IPS-20b (cell line): ENCODE data around the gene MSTO1.
"Not testable (repeated sequence)": the region's sequence is repeated elsewhere in the genome, so short reads cannot be mapped to it uniquely, and the experiment has no call there.

Experiments used
- H3K27ac ChIP-seq: one replicate; pipeline ENCODE4 v1.5.1; 2013; ENCODE audit warnings: low read length
- H3K27me3 ChIP-seq: 2 replicates; pipeline ENCODE4 v1.6.1; 2013; ENCODE audit warnings: mild to moderate bottlenecking, low read length, inconsistent platforms; ENCODE audit not compliant: insufficient read depth
- H3K36me3 ChIP-seq: 2 replicates; pipeline ENCODE4 v1.6.1; 2013; ENCODE audit warnings: low read depth, mild to moderate bottlenecking, inconsistent platforms, low read length, moderate library complexity; ENCODE audit not compliant: insufficient read depth
- H3K4me1 ChIP-seq: 2 replicates; pipeline ENCODE4 v1.6.1; 2013; ENCODE audit warnings: mild to moderate bottlenecking, control low read depth, inconsistent platforms, low read length, moderate library complexity; ENCODE audit not compliant: insufficient read depth
- H3K4me3 ChIP-seq: 2 replicates; pipeline ENCODE4 v1.5.1; 2013; ENCODE audit warnings: mild to moderate bottlenecking, low read length, inconsistent platforms
- H3K9ac ChIP-seq: 2 replicates; pipeline ENCODE4 v1.6.1; 2013; ENCODE audit warnings: low read depth, mild to moderate bottlenecking, inconsistent platforms, low read length, moderate library complexity
- H3K9me3 ChIP-seq: 2 replicates; pipeline ENCODE4 v1.6.1; 2013; ENCODE audit warnings: mild to moderate bottlenecking, low read depth, low read length, inconsistent platforms; ENCODE audit not compliant: insufficient read depth

MSTO1 gene

DNA sequence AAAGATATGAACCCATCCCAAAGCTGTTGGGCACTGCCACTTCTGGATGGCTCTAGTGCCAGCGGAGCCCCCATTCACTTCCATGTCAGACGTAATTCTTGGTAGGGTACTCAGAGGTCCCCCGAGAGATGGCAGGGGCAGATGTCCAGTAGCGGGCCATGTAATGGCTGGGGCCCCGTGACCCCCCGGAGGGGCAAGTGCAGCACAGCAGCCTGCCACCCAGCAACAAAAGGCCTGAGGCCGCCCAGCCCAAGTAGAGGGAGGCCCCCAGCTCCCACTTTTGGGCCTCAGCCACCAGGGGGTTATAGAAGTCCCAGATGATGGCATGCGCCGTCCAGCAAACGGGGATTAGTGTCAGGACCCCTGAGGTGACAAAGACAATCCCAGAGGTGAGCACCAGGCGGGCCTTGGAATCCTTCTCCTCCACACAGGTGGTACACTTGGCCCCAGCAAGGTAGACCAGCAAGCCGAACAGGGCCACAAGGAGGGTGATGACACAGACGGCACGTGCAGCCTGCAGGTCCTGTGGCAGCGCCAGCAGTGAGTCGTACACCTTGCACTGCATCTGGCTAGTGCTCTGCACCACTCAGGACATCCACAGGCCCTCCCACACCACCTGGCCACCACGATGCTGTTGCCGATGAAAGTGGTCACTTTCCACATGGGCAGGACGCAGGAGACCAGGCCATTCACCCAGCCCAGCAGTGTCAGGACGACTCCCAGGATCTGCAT is 19.3 kb upstream of the MSTO1 start:
- H3K27ac ChIP-seq, H3K36me3 ChIP-seq, H3K4me3 ChIP-seq, H3K27me3 ChIP-seq, H3K4me1 ChIP-seq, H3K9me3 ChIP-seq, H3K9ac ChIP-seq: not testable (repeated sequence)

DNA sequence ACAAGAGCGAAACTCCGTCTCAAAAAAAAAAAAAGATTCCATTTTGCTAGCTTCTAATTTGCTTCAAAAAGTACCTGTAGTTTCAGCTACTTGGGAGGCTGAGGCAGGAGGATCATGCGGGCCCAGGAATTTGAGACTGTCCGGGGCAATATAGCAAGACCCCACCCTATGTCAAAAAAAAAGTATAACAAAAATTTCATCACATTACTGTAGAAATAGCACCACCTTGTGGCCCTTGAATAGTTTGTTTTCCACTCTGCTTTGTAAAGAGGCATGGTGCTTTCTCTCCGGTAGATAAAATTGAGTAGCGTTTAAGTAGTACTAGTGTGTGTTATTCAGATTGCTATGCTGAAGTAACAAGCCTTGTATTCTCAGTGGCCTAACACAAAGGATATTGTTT is 18.2 kb upstream of the MSTO1 start:
- Histone ChIP-seq H3K27ac (no peak overlapping the region), H3K36me3 (no peaks in the 10 kb centered on the region), H3K27me3 (no peaks in the 10 kb centered on the region), H3K9ac (no peak overlapping the region), H3K4me1 (no peaks in the 10 kb centered on the region), H3K4me3 (no peak overlapping the region), H3K9me3 (no peaks in the 10 kb centered on the region)

DNA sequence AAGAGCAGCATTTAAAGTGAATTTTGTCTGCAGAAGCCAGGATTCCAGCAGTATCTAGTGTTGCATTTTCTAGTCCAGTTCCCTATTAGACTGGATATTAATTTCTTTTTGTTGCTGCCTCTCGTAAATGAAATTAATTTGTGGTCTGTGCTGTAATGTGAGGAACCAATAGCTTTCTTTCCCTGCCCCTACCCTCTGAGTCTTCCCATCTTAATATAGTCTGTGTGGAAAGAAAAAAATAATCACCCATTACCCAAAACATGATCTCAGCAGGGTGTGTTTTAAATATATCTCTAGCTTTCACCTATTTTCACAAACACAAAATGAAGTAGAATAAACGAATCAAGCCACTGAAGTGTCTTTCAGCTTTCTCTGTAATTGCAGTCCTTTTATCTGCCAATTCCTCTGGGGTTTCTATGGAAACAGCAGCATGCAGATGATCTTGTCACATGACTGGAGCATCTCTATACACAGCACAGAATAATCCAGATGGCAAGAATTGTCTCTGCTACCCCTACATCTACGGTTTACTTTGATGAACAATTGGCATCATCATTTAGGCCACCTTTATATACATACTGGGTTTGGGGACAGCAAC is 14.0 kb upstream of the MSTO1 start:
- not testable (repeated sequence) for H3K9me3 ChIP-seq, H3K4me1 ChIP-seq, H3K27ac ChIP-seq, H3K4me3 ChIP-seq, H3K27me3 ChIP-seq, H3K36me3 ChIP-seq, H3K9ac ChIP-seq

DNA sequence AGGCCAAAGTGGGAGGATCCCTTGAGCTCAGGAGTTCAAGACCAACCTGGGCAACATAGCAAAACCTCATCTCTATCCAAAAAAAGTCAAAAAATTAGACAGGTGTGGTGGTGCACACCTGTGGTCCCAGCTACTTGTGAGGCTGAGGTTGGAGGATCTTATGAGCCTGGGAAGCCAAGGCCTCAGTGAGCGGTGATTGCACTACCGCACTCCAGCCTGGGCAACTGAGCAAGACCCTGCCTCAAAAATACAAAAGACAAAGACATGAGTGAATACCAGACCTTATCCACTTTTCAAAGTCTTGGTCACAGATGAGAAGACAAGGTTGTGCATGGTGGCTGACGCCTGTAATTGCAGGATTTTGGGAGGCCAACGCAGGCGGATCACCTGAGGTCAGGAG is 13.2 kb upstream of the MSTO1 start:
- Histone ChIP-seq H3K36me3 (no peaks in the 10 kb centered on the region), H3K27me3 (no peaks in the 10 kb centered on the region), H3K4me1 (peaks cover 6% of the 10 kb centered on the region), H3K9ac (no peak overlapping the region), H3K4me3 (no peak overlapping the region), H3K27ac (no peak overlapping the region), H3K9me3 (no peaks in the 10 kb centered on the region)

DNA sequence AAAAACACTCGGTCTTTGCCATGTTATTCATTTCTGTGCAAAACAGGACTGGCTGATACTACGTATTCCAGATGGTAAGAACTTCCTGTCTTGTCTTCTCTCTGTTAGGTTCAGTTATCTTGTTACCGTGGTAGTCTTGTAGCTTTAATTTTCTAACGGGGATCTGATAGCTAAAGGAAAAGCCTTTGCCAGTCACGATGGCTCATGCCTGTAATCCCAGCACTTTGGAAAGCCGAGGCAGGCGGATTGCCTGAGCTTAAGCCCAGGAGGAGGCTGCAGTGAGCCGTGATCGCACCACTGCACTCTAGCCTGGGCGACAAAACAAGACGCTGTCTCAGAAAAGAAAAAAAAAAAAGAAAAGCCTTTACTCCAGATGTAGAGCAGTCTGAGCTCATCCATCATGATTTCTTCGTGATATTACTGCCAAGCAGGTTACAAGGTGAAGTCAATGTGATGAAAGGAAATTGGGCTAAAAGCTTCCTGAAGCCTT is 11.1 kb upstream of the MSTO1 start:
- Histone ChIP-seq H3K27ac (no peak overlapping the region), H3K9ac (peak overlapping the region; percentile 0; the same call in 1 of the 2 replicates), H3K27me3 (no peaks in the 10 kb centered on the region), H3K4me1 (peaks cover 6% of the 10 kb centered on the region), H3K9me3 (no peaks in the 10 kb centered on the region), H3K4me3 (peak overlapping the region; percentile 56; the same call in 1 of the 2 replicates), H3K36me3 (no peaks in the 10 kb centered on the region)

DNA sequence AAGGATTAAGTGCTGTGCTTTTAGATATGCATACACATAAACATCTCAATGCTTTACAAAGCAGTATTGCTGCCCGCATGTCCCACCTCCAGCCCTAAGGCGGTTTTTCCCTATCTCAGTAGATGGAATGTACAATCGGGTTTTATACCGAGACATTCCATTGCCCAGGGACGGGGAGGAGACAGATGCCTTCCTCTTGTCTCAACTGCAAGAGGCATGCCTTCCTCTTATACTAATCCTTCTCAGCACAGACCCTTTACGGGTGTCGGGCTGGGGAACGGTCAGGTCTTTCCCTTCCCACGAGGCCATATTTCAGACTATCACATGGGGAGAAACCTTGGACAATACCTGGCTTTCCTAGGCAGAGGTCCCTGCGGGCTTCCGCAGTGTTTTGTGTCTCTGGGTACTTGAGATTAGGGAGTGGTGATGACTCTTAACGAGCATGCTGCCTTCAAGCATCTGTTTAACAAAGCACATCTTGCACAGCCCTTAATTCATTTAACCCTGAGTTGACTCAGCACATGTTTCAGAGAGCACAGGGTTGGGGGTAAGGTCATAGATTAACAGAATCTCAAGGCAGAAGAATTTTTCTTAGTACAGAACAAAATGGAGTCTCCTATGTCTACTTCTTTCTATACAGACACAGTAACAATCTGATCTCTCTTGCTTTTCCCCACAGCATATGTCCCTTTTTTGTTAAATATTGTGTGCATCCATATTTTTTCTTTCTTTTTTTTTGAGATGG is 10.0 kb upstream of the MSTO1 start:
- H3K9ac ChIP-seq = 0 out of 2 replicates have a peak overlapping the region, but pooled peaks have one; percentile 32
- H3K4me3 ChIP-seq, H3K27me3 ChIP-seq, H3K9me3 ChIP-seq, H3K27ac ChIP-seq, H3K4me1 ChIP-seq, H3K36me3 ChIP-seq: not testable (repeated sequence)

DNA sequence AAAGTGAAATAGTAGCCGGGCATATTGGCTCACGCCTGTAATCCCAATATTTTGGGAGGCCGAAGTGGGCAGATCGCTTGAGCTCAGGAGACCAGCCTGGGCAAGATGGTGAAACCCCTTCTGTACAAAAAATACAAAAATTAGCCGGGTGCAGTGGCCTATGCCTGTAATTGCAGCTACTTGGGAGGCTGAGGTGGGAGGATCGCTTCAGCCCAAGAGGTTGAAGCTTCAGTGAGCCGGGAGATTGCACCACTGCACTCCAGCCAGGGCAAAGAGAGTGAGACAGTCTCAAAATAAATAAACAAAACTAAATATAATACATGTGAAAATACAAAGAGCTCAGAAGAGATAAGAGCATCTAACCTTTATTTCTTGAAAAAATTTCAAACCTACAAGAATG is 2.3 kb upstream of the MSTO1 start:
- no peaks in the 10 kb centered on the region for H3K9me3 ChIP-seq
- H3K4me1 ChIP-seq = no peaks in the 10 kb centered on the region
- no peak overlapping the region for H3K9ac ChIP-seq
- H3K36me3 ChIP-seq = peaks cover 8% of the 10 kb centered on the region
- H3K27me3 ChIP-seq = no peaks in the 10 kb centered on the region
- no peak overlapping the region for H3K4me3 ChIP-seq
- no peak overlapping the region for H3K27ac ChIP-seq

DNA sequence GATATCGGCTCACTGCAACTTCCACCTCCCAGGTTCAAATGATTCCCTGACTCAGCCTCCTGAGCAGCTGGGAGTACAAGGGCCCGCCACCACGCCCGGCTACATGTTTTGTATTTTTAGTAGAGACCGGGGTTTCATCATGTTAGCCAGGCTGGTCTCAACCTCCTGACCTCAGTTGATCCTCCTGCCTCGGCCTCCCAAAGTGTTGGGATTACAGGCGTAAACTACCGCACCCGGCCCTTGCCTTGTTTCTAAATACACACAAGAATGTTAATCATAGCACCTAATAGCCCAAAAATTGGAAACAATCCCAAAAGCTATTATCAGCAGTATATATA is 1.2 kb upstream of the MSTO1 start:
- H3K27ac ChIP-seq = no peak overlapping the region
- no peaks in the 10 kb centered on the region for H3K9me3 ChIP-seq
- no peaks in the 10 kb centered on the region for H3K4me1 ChIP-seq
- H3K4me3 ChIP-seq = no peak overlapping the region
- H3K9ac ChIP-seq = no peak overlapping the region
- no peaks in the 10 kb centered on the region for H3K27me3 ChIP-seq
- peaks cover 14% of the 10 kb centered on the region for H3K36me3 ChIP-seq

DNA sequence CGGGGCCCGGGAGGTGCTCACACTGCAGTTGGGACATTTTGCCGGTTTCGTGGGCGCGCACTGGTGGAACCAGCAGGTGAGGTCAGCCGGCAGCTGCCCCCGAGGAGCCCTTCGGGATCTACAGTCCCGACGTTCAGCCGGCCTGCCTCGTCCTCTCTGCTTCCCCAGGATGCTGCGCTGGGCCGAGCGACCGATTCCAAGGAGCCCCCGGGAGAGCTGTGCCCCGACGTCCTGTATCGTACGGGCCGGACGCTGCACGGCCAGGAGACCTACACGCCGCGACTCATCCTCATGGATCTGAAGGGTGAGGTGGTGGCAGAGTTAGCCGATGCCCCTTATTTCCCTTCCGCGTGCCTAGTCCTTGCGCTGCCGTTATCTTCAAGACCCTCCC is 234 bp downstream of the MSTO1 start:
- not testable (repeated sequence) for H3K4me1 ChIP-seq, H3K9me3 ChIP-seq, H3K9ac ChIP-seq, H3K27ac ChIP-seq, H3K27me3 ChIP-seq
- Histone ChIP-seq H3K36me3 (peaks cover 18% of the 10 kb centered on the region), H3K4me3 (peak overlapping the region; percentile 77; the same call in 1 of the 2 replicates)

DNA sequence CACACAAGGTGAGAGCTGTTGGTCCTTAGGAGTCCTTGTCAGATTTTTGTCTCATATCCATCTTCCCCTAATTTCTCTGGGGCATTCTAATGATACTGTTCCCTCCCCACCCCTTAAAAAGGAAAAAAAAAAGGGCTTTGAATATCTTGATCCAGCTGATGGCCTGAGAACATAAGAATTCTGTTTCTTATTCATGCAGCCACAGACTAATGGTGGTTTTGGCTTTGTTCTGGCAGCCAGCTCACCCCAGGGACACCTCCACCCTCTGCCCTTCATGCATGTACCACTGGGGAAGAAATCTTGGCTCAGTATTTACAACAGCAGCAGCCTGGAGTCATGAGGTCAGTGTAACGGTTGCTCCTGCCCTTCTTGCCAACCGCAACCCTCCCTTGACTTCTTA is 3.2 kb downstream of the MSTO1 start:
- peaks cover 18% of the 10 kb centered on the region for H3K36me3 ChIP-seq
- not testable (repeated sequence) for H3K27ac ChIP-seq, H3K4me1 ChIP-seq, H3K4me3 ChIP-seq, H3K9me3 ChIP-seq, H3K27me3 ChIP-seq, H3K9ac ChIP-seq

DNA sequence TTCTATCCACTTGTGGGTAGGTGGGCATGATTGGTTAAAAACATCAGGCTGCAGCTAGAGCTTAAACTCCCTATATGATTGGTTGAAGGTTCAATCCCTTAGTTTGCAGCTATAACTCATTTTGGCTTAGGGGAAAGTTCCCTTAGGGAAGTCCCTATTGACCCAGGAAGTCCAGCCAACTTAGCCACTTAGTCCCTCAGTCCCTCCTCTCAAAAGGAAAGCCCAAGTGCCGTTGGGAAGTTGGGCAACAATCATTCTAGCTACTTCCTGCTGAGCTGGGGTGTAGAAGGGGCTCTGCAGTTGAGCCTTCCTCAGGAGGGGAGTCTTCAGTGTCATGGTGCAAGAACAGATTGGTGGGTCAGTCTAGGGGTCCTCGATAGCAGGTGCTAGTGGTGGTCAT is 12.2 kb downstream of the MSTO1 start:
- no peaks in the 10 kb centered on the region for H3K27me3 ChIP-seq
- no peaks in the 10 kb centered on the region for H3K36me3 ChIP-seq
- H3K4me3 ChIP-seq = no peak overlapping the region
- peaks cover 16% of the 10 kb centered on the region; the same call in 1 of the 2 replicates for H3K9me3 ChIP-seq
- peaks cover 7% of the 10 kb centered on the region; the same call in 1 of the 2 replicates for H3K4me1 ChIP-seq
- H3K9ac ChIP-seq = no peak overlapping the region
- no peak overlapping the region for H3K27ac ChIP-seq

DNA sequence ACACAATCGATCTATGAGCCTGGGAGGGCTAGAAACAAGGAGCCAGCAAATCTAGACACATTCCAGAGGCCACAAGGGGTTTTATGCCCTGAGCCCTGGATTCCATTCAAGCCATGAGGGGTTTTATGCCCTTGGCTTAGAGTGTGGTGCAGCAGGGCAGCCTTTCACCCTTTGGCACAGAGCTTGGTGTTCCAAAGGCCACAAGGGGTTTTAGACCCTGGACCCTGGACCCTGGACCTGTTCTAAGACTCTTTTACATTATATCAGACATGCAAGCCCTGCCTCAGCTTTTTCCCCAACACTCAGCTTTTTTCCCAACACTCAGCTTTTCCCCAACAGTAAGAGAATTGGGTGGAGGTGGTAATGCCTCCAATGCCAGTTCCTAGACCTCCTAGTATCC is 13.3 kb downstream of the MSTO1 start:
- no peak overlapping the region for H3K4me3 ChIP-seq
- peaks cover 7% of the 10 kb centered on the region; the same call in 1 of the 2 replicates for H3K4me1 ChIP-seq
- no peaks in the 10 kb centered on the region for H3K36me3 ChIP-seq
- H3K9ac ChIP-seq = no peak overlapping the region
- H3K9me3 ChIP-seq = peaks cover 16% of the 10 kb centered on the region; the same call in 1 of the 2 replicates
- no peak overlapping the region for H3K27ac ChIP-seq
- no peaks in the 10 kb centered on the region for H3K27me3 ChIP-seq
